C4-2B (cell line): Measurements from ENCODE around the gene ZNF804B.

Source experiments
- CTCF ChIP-seq: fragments of 450-650 bp; conservative IDR thresholded peaks from 2 replicates; pipeline ENCODE4 v1.5.1; 2017; ENCODE audit warnings: mild to moderate bottlenecking
- ZFX ChIP-seq: fragments of 450-650 bp; IDR thresholded peaks from 2 replicates; pipeline ENCODE4 v1.6.1; 2017

DNA sequence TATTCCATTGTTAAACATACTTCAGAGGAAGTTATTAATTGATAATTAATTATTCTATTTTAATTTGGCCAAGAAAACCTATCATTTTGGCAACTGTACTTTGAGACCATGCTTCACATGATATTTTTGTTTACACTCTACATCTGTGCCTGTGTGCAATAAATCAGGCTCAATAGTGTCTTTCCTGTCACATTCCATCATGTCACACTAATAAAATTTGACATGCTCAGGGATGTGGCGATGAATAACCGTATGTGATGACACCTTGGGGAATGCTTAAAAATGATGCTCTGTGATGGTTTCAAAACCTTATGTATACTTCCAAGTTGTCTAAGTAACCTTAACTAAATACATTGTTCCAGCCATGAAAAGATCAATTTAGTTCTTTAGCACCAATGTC lies 400.6 kb downstream of the ZNF804B start:
- no peak for TF ChIP-seq CTCF
- no peak for TF ChIP-seq ZFX
